Endothelial cell (in vitro differentiated cells): ENCODE measurements around the gene TMEM86B. TPM values are rescaled to one million over a fixed set of nuclear protein-coding genes. Genes with fewer than 3 reads are reported as not detected.

Source experiments
- DNase-seq: peaks from one replicate; pipeline ENCODE4 v3.0.0; 2021; ENCODE audit warnings: low spot score
- H3K27ac Mint-ChIP-seq: one replicate; pipeline ENCODE4 v1.8.0; 2021; ENCODE audit warnings: mixed read lengths, inconsistent platforms; ENCODE audit not compliant: unreplicated experiment
- H3K27me3 Mint-ChIP-seq: one replicate; pipeline ENCODE4 v1.8.0; 2021; ENCODE audit warnings: mild to moderate bottlenecking, moderate library complexity, mixed read lengths, inconsistent platforms; ENCODE audit not compliant: unreplicated experiment
- H3K36me3 Mint-ChIP-seq: one replicate; pipeline ENCODE4 v1.8.0; 2021; ENCODE audit warnings: mild to moderate bottlenecking, low read depth, mixed read lengths, inconsistent platforms; ENCODE audit not compliant: unreplicated experiment
- H3K4me1 Mint-ChIP-seq: one replicate; pipeline ENCODE4 v1.8.0; 2021; ENCODE audit warnings: mild to moderate bottlenecking, mixed read lengths, inconsistent platforms; ENCODE audit not compliant: unreplicated experiment
- H3K4me3 Mint-ChIP-seq: one replicate; pipeline ENCODE4 v1.8.0; 2021; ENCODE audit warnings: mild to moderate bottlenecking, mixed read lengths, inconsistent platforms; ENCODE audit not compliant: unreplicated experiment
- H3K9me3 Mint-ChIP-seq: one replicate; pipeline ENCODE4 v1.8.0; 2021; ENCODE audit warnings: mixed read lengths, inconsistent platforms; ENCODE audit not compliant: unreplicated experiment
- total RNA-seq: library from RNA; stranded (reverse); fragmentation: NEBNext Ultra II Directional; extraction: Animal tissue kit (Norgen Biotek cat#: 25700); gene quantifications from one replicate; pipeline ENCODE4 v1.2.1, GENCODE V29; 2021; ENCODE audit not compliant: unreplicated experiment
- TF ChIP-seq, protein P1 (sequence below): fragments of 200-600 bp; sonication (generic); IDR thresholded peaks from one replicate; pipeline ENCODE4 v1.5.0; 2021; ENCODE audit warnings: antibody characterized with exemption; ENCODE audit not compliant: unreplicated experiment

The TMEM86B gene
- total RNA-seq, 1 donor from 2014 or later, result 4.1 TPM

DNA sequence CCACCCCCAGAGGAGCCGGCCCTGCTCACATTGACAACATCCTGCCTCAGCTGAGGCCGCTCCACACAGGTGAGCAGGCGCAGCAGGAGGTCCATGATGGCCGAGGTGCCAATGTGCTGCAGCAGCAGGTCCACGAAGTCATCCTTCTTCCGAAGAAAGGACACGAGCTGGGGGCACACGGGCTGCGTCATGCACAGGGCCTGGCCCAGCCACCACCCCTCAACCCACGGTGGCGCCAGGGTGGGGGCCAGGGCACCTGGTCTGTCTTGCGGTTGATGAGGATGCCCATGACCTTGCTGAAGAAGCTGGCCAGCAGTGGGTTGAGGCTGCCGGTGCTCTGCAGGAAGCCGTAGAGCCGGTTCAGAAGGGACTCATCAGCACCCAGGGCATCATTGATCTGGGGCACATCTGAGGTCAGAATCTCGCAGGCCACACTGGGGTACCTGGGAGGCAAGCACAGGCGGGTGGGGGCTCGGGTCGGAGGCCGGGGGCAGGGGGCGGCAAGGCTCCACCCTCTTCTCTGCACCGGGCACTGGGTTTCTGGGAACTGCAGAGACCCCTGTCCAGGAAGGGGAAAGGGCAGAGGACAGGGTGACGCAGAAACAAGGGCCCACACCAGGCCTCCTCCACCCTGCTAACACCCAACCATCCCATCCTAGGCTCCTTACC is 16.8 kb upstream of the TMEM86B start:
- TF ChIP-seq, protein P1, sequence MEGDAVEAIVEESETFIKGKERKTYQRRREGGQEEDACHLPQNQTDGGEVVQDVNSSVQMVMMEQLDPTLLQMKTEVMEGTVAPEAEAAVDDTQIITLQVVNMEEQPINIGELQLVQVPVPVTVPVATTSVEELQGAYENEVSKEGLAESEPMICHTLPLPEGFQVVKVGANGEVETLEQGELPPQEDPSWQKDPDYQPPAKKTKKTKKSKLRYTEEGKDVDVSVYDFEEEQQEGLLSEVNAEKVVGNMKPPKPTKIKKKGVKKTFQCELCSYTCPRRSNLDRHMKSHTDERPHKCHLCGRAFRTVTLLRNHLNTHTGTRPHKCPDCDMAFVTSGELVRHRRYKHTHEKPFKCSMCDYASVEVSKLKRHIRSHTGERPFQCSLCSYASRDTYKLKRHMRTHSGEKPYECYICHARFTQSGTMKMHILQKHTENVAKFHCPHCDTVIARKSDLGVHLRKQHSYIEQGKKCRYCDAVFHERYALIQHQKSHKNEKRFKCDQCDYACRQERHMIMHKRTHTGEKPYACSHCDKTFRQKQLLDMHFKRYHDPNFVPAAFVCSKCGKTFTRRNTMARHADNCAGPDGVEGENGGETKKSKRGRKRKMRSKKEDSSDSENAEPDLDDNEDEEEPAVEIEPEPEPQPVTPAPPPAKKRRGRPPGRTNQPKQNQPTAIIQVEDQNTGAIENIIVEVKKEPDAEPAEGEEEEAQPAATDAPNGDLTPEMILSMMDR, result no peak
- no peaks in the 10 kb centered on the region for H3K9me3 Mint-ChIP-seq
- no peak overlapping the region for H3K4me3 Mint-ChIP-seq
- no peaks in the 10 kb centered on the region for H3K4me1 Mint-ChIP-seq
- peaks cover 10% of the 10 kb centered on the region for H3K27me3 Mint-ChIP-seq
- H3K27ac Mint-ChIP-seq, result no peak overlapping the region
- peaks cover 24% of the 10 kb centered on the region for H3K36me3 Mint-ChIP-seq
- DNase-seq, result no peak

DNA sequence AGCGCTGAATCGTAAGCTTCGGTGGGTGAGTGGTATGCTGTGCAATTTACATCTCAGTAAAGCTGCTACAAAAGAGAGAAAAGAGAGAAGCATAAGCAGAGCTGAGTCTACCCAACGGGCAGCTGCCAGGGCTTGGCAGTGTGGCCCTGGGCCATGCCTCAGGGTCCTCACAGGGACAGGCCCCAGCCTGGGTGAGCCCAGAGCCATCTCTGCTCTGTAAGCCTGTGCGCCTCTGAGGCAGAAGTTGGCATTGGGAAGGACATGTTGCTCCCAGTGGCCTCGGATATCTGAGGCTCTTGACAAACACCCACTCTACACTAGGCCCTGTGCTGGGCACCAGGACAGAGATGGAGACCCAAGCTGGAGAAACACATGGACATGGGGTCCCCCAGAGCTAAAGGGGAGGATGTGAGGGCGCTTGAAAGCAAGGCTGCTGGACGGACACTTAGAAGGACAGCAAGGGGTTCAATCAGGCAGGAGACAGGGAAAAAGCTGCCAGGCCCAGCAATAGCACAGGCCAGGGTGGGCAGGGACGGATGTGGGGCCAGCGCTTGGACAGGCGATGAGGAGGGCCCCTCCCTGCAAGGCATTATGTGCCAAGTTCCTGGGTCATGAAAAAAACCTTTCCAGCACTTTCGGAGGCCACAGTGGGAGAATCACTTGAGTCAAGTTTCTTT is 15.6 kb upstream of the TMEM86B start:
- TF ChIP-seq, protein P1, result no peak
- no peaks in the 10 kb centered on the region for H3K9me3 Mint-ChIP-seq
- no peak overlapping the region for H3K4me3 Mint-ChIP-seq
- H3K27me3 Mint-ChIP-seq, result peaks cover 10% of the 10 kb centered on the region
- peaks cover 28% of the 10 kb centered on the region for H3K36me3 Mint-ChIP-seq
- no peak for DNase-seq
- H3K27ac Mint-ChIP-seq, result no peak overlapping the region
- H3K4me1 Mint-ChIP-seq, result no peaks in the 10 kb centered on the region

DNA sequence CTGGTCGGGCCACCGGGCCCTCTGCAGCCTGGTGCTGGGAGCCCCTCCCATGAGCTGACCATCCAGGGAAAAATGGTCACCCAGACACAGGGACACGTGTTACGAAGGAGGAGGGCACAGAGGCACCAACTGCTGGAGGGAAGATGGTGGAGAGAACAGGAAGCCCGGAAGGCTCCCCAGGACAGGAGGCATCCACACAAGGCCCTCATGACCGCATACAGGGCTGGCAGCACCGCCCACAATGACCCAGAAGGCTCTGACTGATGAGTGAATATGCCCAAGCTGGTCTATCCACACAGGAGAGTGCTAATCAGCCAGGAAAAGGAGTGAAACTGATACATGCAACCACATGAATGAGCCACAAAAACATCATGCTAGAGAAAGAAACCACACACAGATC is 14.0 kb upstream of the TMEM86B start:
- Mint-ChIP-seq H3K9me3 (no peaks in the 10 kb centered on the region), H3K4me1 (no peaks in the 10 kb centered on the region), H3K4me3 (peak overlapping the region; percentile 21), H3K36me3 (peaks cover 37% of the 10 kb centered on the region), H3K27me3 (peaks cover 6% of the 10 kb centered on the region), H3K27ac (no peak overlapping the region)
- TF ChIP-seq, protein P1, result no peak
- no peak for DNase-seq

DNA sequence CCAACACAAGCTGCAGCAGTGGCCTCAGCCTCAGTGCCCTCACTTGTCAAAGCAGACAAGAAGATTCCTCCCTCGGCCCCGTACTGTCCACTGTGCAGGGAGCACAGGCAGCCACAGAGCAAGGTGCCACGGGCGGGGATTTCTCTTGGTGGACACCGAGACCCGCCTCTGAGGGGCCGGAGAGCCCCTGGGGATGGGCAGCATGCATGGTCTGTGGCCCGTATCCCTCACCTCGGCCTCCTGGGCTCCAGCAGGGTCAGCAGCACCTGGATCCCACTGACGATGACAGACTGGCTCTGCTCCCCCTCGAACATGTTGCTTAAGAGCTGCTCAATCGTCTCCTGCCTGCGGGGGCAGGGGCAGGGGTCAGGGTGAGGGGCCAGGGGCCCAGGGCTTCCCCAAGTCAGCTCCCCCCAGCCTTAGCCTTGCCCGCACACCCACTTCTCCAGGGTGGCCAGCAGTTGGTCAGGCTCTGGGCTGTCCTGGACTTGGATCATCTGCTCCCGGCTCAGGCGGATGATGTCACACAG is 13.4 kb upstream of the TMEM86B start:
- no peak overlapping the region for H3K4me3 Mint-ChIP-seq
- peaks cover 42% of the 10 kb centered on the region for H3K36me3 Mint-ChIP-seq
- no peaks in the 10 kb centered on the region for H3K4me1 Mint-ChIP-seq
- H3K9me3 Mint-ChIP-seq, result no peaks in the 10 kb centered on the region
- TF ChIP-seq, protein P1, result no peak
- H3K27ac Mint-ChIP-seq, result no peak overlapping the region
- DNase-seq, result no peak
- H3K27me3 Mint-ChIP-seq, result peaks cover 9% of the 10 kb centered on the region
